Activated CD4-positive, alpha-beta T cell treated with anti-CD3 and anti-CD28 coated beads, Interleukin-2, amount 50 U/mL, for 16 hours (primary cell): ENCODE results near the gene SLC34A1.

Experiments used
- DNase-seq: peaks from one replicate; pipeline ENCODE4 v3.0.0-alpha.2; 2020

The SLC34A1 gene

GRCh38 chr5:177447066-177447610 is 62.9 kb downstream of the SLC34A1 start:
- DNase-seq = peak; percentile 76

GRCh38 chr5:177447611-177448243 is 63.5 kb downstream of the SLC34A1 start:
- no peak for DNase-seq
